22Rv1 (cell line): ENCODE measurements around the gene WDR70.

Experiments
- ZFX ChIP-seq: fragments of 450-650 bp; IDR thresholded peaks from 2 replicates; pipeline ENCODE4 v1.6.1; 2017; ENCODE audit warnings: antibody characterized with exemption, borderline replicate concordance
- TF ChIP-seq, protein P1 (sequence below): fragments of 450-650 bp; IDR thresholded peaks from 2 replicates; pipeline ENCODE4 v1.5.1; 2017; ENCODE audit warnings: mild to moderate bottlenecking

DNA sequence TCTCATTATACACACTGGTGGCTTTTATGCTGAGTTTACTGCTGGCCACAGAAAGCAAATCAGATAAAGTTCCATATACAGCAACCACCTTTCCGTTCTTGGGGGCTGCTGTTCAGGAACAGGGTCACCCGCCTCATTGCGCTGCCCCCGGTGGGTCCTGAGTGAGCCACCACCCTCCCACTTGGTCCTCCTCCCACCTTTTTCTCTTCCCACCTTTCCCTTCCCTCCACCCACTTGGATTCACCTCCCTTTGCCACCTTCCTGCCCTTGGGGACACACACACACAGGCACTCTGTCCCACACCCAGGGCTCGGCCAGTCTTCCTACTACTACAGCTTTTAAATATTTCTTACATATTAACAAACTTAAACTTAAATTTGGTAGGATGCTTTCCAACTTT, 127.6 kb downstream of the WDR70 start:
- TF ChIP-seq, protein P1, sequence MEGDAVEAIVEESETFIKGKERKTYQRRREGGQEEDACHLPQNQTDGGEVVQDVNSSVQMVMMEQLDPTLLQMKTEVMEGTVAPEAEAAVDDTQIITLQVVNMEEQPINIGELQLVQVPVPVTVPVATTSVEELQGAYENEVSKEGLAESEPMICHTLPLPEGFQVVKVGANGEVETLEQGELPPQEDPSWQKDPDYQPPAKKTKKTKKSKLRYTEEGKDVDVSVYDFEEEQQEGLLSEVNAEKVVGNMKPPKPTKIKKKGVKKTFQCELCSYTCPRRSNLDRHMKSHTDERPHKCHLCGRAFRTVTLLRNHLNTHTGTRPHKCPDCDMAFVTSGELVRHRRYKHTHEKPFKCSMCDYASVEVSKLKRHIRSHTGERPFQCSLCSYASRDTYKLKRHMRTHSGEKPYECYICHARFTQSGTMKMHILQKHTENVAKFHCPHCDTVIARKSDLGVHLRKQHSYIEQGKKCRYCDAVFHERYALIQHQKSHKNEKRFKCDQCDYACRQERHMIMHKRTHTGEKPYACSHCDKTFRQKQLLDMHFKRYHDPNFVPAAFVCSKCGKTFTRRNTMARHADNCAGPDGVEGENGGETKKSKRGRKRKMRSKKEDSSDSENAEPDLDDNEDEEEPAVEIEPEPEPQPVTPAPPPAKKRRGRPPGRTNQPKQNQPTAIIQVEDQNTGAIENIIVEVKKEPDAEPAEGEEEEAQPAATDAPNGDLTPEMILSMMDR, result no peak
- TF ChIP-seq ZFX, result no peak
